ENCODE data around the gene NXPH1. TPM values are rescaled to one million over a fixed set of nuclear protein-coding genes. Genes with fewer than 3 reads are reported as not detected.

The NXPH1 gene
- total RNA-seq, 4 donors from 2014 or later, result not detected

GRCh38 chr7:8425223-8425622 lies 8.2 kb upstream of the NXPH1 start:
- WGBS, 2 donors, result 57 to 67% methylated on average over 1 of the region's 1 CpG
- Histone ChIP-seq H3K36me3 (no peaks in the 10 kb centered on the region), H3K9me3 (no peaks in the 10 kb centered on the region), H3K4me3 (no peak overlapping the region), H3K27me3 (peaks cover 0 to 22% (median 0%) of the 10 kb centered on the region in 4 donors), H3K4me1 (no peaks in the 10 kb centered on the region), H3K27ac (no peak overlapping the region)
- no peak for DNase-seq
- TF ChIP-seq POLR2A (IDR thresholded peaks at IDR 0.05), result no peak
- intact Hi-C loops (cut with DNase I), result no loop called here

GRCh38 chr7:8430643-8431042 lies 2.8 kb upstream of the NXPH1 start:
- Histone ChIP-seq H3K9me3 (no peaks in the 10 kb centered on the region), H3K27me3 (peaks cover 9 to 66% (median 18%) of the 10 kb centered on the region in 4 donors), H3K36me3 (no peaks in the 10 kb centered on the region), H3K4me1 (peaks cover 3 to 15% (median 5%) of the 10 kb centered on the region in 3 donors), H3K4me3 (no peak overlapping the region), H3K27ac (no peak overlapping the region)
- intact Hi-C loops (cut with DNase I), result no loop called here
- no peak for DNase-seq
- TF ChIP-seq CTCF (IDR thresholded peaks at IDR 0.05), result no peak
- TF ChIP-seq POLR2A (IDR thresholded peaks at IDR 0.05), result no peak
- WGBS, 2 donors, result 45 to 67% methylated on average over 1 of the region's 1 CpG

- TF ChIP-seq POLR2A (IDR thresholded peaks at IDR 0.05) (no peak), CTCF (IDR thresholded peaks at IDR 0.05) (no peak)
- no peaks in the 10 kb centered on the region for H3K9me3 ChIP-seq
- no peak for DNase-seq
- intact Hi-C loops (cut with DNase I), result no loop called here
- H3K4me1 ChIP-seq, result peaks cover 3 to 26% (median 5%) of the 10 kb centered on the region in 3 donors
- peak overlapping the region in 1 of 4 donors; percentile 6 for H3K4me3 ChIP-seq
- peaks cover 9 to 97% (median 20%) of the 10 kb centered on the region in 4 donors for H3K27me3 ChIP-seq
- WGBS, 2 donors, result 1 to 7% methylated on average over 14 to 24 of the region's 46 CpGs
- H3K27ac ChIP-seq, result no peak overlapping the region
- no peaks in the 10 kb centered on the region for H3K36me3 ChIP-seq
Measured at GRCh38 chr7:8434290-8435002, 1.0 kb downstream of the NXPH1 start.

GRCh38 chr7:8435095-8435494 lies 1.7 kb downstream of the NXPH1 start:
- TF ChIP-seq CTCF (IDR thresholded peaks at IDR 0.05) (no peak), POLR2A (IDR thresholded peaks at IDR 0.05) (no peak)
- 12 to 18% methylated on average over 28 to 30 of the region's 33 CpGs for WGBS, 2 donors
- no peak for DNase-seq
- peaks cover 9 to 99% (median 21%) of the 10 kb centered on the region in 4 donors for H3K27me3 ChIP-seq
- peaks cover 3 to 26% (median 5%) of the 10 kb centered on the region in 3 donors for H3K4me1 ChIP-seq
- H3K4me3 ChIP-seq, result no peak overlapping the region
- no peaks in the 10 kb centered on the region for H3K36me3 ChIP-seq
- intact Hi-C loops (cut with DNase I), result no loop called here
- H3K9me3 ChIP-seq, result no peaks in the 10 kb centered on the region
- H3K27ac ChIP-seq, result no peak overlapping the region

GRCh38 chr7:8435590-8436545 lies 2.5 kb downstream of the NXPH1 start:
- no peak for TF ChIP-seq POLR2A (IDR thresholded peaks at IDR 0.05)
- TF ChIP-seq CTCF (IDR thresholded peaks at IDR 0.05), result no peak
- H3K27me3 ChIP-seq, result peaks cover 9 to 99% (median 24%) of the 10 kb centered on the region in 4 donors
- intact Hi-C loops (cut with DNase I), result no loop called here
- no peak overlapping the region for H3K27ac ChIP-seq
- peaks cover 3 to 26% (median 5%) of the 10 kb centered on the region in 3 donors for H3K4me1 ChIP-seq
- no peaks in the 10 kb centered on the region for H3K9me3 ChIP-seq
- DNase-seq, result no peak
- H3K4me3 ChIP-seq, result no peak overlapping the region
- no peaks in the 10 kb centered on the region for H3K36me3 ChIP-seq
- WGBS, 2 donors, result 13 to 17% methylated on average over 29 to 30 of the region's 33 CpGs
